ENCODE data around the gene ZFP36L1. TPM values are rescaled to one million over a fixed set of nuclear protein-coding genes. Genes with fewer than 3 reads are reported as not detected.

ZFP36L1 gene
- total and polyA plus RNA-seq, 9 of the 15 experiments (the other 6 are each of a cell fraction or from before 2014, with no cell fraction given) = 1.3 to 26.6 (median 3.7) TPM

DNA sequence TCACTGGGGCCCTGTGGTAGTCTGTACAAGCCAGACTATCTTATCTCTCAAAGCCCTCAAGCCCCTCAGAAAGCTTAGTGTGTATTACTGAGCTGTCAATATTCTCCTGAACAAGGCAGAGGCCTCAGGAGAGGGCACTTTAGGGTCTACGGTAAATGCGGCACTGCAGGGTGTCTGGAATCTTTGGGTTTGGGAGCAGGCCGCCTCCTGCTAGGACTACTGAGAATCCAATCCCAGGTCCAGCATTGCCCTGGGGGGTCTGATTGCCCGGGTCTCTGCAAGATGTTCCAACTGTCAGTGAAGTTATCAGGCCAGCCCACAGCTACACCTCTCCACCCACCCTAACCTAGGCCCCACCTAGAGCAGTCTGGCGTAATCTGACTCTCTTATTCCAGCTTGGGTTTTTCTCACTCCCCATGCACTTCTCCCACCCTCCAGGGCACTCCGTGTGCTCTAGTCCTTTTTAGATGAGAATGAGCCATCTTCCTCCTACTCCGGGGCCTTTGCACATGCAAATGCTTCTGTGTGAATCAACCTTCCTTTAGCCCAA lies 4.3 kb upstream of the ZFP36L1 start:
- Histone ChIP-seq H3K27ac (ENCODE audit: extremely low read depth, low read depth, low read length) (peak overlapping the region; percentile 100), H3K9me1 (ENCODE audit: control insufficient read depth, insufficient read depth, low read length) (no peaks in the 10 kb centered on the region), H3K9me3 (replicated peaks; ENCODE audit: control insufficient read depth, insufficient read depth, low read depth, low read length) (no peaks in the 10 kb centered on the region; the same call in none of the 2 replicates), H3K36me3 (ENCODE audit: control insufficient read depth, insufficient read depth, low read length) (no peaks in the 10 kb centered on the region), H2AFZ (ENCODE audit: low read depth, low read length) (peak overlapping the region; percentile 88), H3K27me3 (ENCODE audit: control insufficient read depth in 2 of 2, insufficient read depth in 2 of 2, low read length in 2 of 2) (no peaks in the 10 kb centered on the region), H3K79me2 (ENCODE audit: control insufficient read depth, insufficient read depth, low read length) (peaks cover 31% of the 10 kb centered on the region), H3K4me3 (no peak overlapping the region), H3K4me2 (ENCODE audit: insufficient read depth, low read length) (peak overlapping the region; percentile 85), H3K9ac (ENCODE audit: insufficient read depth in 1 of 2, low read depth in 2 of 2, low read length in 2 of 2) (peak overlapping the region; percentile 57 to 94; a peak in 3 of 4 replicates), H4K20me1 (replicated peaks; ENCODE audit: control insufficient read depth, insufficient read depth, low read length) (no peaks in the 10 kb centered on the region), H3K4me1 (replicated peaks in 1 of 2; ENCODE audit: control insufficient read depth in 2 of 2, insufficient read depth in 2 of 2, low read length in 2 of 2) (peaks cover 21 to 32% of the 10 kb centered on the region in 2 experiments; a peak in 4 of 5 replicates)
- CTCF ChIA-PET (ENCODE audit: low intra/inter-chr PET ratio) = no interaction called here
- FAIRE-seq (peak; percentile 84), ATAC-seq (peak; percentile 57), DNase-seq (ENCODE audit: extremely low read depth in 1 of 4, low spot score in 3 of 4) (peak; percentile 28 to 87 (median 58))
- in situ Hi-C loops (cut with MboI) (no loop called here), intact Hi-C loops (cut with micrococcal nuclease) (loop anchor here (2.0 kb wide), 1 partner anchor 18 kb away; no protein-coding TSS in a partner anchor)
- WGBS (ENCODE audit: insufficient coverage, low coverage, missing lambda C conversion rate) = 0% methylated on average over 6 of the region's 7 CpGs
- no TSS peak for BruUV-seq (replicated peaks)
- POLR2A ChIA-PET = interaction anchor here (0.5 to 1.3 kb wide), 6 partner anchors 12 to 1015 kb away, joined by 3 to 7 read pairs (median 4); no protein-coding TSS in a partner anchor
- TF ChIP-seq TCF3 (CRISPR knock-in tag; IDR thresholded peaks at IDR 0.05) (no peak; the same call in 1 of the 2 replicates), NBN (IDR thresholded peaks at IDR 0.05; ENCODE audit: low read depth) (no peak), RCOR1 (IDR thresholded peaks at IDR 0.05; ENCODE audit: borderline replicate concordance in 1 of 2, low read depth in 2 of 2, low read length in 2 of 2) (no peak), HLTF (IDR thresholded peaks at IDR 0.05) (no peak), ESRRA (IDR thresholded peaks at IDR 0.05; ENCODE audit: borderline replicate concordance, low read depth) (no peak), DEAF1 (CRISPR knock-in tag; IDR thresholded peaks at IDR 0.05) (no peak), ZBTB17 (CRISPR knock-in tag; IDR thresholded peaks at IDR 0.05) (no peak), GATAD2A (IDR thresholded peaks at IDR 0.05) (no peak), MCM5 (IDR thresholded peaks at IDR 0.05; ENCODE audit: low read depth) (no peak), ZNF551 (CRISPR knock-in tag; IDR thresholded peaks at IDR 0.05) (no peak)
- TF ChIP-seq, protein P1, sequence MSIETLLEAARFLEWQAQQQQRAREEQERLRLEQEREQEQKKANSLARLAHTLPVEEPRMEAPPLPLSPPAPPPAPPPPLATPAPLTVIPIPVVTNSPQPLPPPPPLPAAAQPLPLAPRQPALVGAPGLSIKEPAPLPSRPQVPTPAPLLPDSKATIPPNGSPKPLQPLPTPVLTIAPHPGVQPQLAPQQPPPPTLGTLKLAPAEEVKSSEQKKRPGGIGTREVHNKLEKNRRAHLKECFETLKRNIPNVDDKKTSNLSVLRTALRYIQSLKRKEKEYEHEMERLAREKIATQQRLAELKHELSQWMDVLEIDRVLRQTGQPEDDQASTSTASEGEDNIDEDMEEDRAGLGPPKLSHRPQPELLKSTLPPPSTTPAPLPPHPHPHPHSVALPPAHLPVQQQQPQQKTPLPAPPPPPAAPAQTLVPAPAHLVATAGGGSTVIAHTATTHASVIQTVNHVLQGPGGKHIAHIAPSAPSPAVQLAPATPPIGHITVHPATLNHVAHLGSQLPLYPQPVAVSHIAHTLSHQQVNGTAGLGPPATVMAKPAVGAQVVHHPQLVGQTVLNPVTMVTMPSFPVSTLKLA (conservative IDR thresholded peaks at IDR 0.05) = no peak
- TF ChIP-seq, protein P2, sequence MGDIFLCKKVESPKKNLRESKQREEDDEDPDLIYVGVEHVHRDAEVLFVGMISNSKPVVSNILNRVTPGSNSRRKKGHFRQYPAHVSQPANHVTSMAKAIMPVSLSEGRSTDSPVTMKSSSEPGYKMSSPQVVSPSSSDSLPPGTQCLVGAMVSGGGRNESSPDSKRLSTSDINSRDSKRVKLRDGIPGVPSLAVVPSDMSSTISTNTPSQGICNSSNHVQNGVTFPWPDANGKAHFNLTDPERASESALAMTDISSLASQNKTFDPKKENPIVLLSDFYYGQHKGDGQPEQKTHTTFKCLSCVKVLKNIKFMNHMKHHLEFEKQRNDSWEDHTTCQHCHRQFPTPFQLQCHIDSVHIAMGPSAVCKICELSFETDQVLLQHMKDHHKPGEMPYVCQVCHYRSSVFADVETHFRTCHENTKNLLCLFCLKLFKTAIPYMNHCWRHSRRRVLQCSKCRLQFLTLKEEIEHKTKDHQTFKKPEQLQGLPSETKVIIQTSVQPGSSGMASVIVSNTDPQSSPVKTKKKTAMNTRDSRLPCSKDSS (IDR thresholded peaks at IDR 0.05; ENCODE audit: low read depth, partially characterized antibody) = no peak
- TF ChIP-seq, protein P3, sequence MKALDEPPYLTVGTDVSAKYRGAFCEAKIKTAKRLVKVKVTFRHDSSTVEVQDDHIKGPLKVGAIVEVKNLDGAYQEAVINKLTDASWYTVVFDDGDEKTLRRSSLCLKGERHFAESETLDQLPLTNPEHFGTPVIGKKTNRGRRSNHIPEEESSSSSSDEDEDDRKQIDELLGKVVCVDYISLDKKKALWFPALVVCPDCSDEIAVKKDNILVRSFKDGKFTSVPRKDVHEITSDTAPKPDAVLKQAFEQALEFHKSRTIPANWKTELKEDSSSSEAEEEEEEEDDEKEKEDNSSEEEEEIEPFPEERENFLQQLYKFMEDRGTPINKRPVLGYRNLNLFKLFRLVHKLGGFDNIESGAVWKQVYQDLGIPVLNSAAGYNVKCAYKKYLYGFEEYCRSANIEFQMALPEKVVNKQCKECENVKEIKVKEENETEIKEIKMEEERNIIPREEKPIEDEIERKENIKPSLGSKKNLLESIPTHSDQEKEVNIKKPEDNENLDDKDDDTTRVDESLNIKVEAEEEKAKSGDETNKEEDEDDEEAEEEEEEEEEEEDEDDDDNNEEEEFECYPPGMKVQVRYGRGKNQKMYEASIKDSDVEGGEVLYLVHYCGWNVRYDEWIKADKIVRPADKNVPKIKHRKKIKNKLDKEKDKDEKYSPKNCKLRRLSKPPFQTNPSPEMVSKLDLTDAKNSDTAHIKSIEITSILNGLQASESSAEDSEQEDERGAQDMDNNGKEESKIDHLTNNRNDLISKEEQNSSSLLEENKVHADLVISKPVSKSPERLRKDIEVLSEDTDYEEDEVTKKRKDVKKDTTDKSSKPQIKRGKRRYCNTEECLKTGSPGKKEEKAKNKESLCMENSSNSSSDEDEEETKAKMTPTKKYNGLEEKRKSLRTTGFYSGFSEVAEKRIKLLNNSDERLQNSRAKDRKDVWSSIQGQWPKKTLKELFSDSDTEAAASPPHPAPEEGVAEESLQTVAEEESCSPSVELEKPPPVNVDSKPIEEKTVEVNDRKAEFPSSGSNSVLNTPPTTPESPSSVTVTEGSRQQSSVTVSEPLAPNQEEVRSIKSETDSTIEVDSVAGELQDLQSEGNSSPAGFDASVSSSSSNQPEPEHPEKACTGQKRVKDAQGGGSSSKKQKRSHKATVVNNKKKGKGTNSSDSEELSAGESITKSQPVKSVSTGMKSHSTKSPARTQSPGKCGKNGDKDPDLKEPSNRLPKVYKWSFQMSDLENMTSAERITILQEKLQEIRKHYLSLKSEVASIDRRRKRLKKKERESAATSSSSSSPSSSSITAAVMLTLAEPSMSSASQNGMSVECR (CRISPR knock-in tag; IDR thresholded peaks at IDR 0.05) = no peak
